ENCODE results near the gene CRYBA4.
A peak's percentile ranks its signal among the peaks of the same experiment; 100 is the strongest.

The CRYBA4 gene

GRCh38 chr22:26624803-26625202, 3.0 kb downstream of the CRYBA4 start:
- DNase-seq (ENCODE audit: low read depth), result no peak

GRCh38 chr22:26629988-26630761, 8.4 kb downstream of the CRYBA4 start:
- no peak for DNase-seq (ENCODE audit: low read depth)

GRCh38 chr22:26631282-26631681, 9.5 kb downstream of the CRYBA4 start:
- DNase-seq (ENCODE audit: low read depth), result no peak

GRCh38 chr22:26632422-26633155, 10.8 kb downstream of the CRYBA4 start:
- DNase-seq (ENCODE audit: low read depth), result no peak

GRCh38 chr22:26634189-26634588, 12.4 kb downstream of the CRYBA4 start:
- DNase-seq (ENCODE audit: low read depth), result no peak

GRCh38 chr22:26635117-26635516, 13.4 kb downstream of the CRYBA4 start:
- DNase-seq (ENCODE audit: low read depth), result no peak

GRCh38 chr22:26636296-26636695, 14.5 kb downstream of the CRYBA4 start:
- DNase-seq (ENCODE audit: low read depth), result no peak

GRCh38 chr22:26642465-26643417, 21.0 kb downstream of the CRYBA4 start:
- no peak for DNase-seq (ENCODE audit: low read depth)

GRCh38 chr22:26643418-26644100, 21.8 kb downstream of the CRYBA4 start:
- no peak for DNase-seq (ENCODE audit: low read depth)

- peak; percentile 50 for DNase-seq (ENCODE audit: low read depth)
These were observed 24.4 kb downstream of the CRYBA4 start for GRCh38 chr22:26646158-26646557.

GRCh38 chr22:26648011-26648497, 26.3 kb downstream of the CRYBA4 start:
- no peak for DNase-seq (ENCODE audit: low read depth)

- DNase-seq (ENCODE audit: low read depth), result no peak
These were observed 27.0 kb downstream of the CRYBA4 start for GRCh38 chr22:26648528-26649388.

GRCh38 chr22:26650722-26651421, 29.1 kb downstream of the CRYBA4 start:
- no peak for DNase-seq (ENCODE audit: low read depth)

GRCh38 chr22:26651815-26652214, 30.1 kb downstream of the CRYBA4 start:
- DNase-seq (ENCODE audit: low read depth), result no peak

- DNase-seq (ENCODE audit: low read depth), result peak; percentile 48
These were observed 35.4 kb downstream of the CRYBA4 start, which contains the start of gene MIAT for GRCh38 chr22:26656891-26657851. MIAT (plus strand) TSS chr22:26657588.

GRCh38 chr22:26658161-26658560, 36.4 kb downstream of the CRYBA4 start:
- DNase-seq (ENCODE audit: low read depth), result no peak

GRCh38 chr22:26658671-26659478, 37.1 kb downstream of the CRYBA4 start:
- peak; percentile 96 for DNase-seq (ENCODE audit: low read depth)

GRCh38 chr22:26660356-26660755, 38.6 kb downstream of the CRYBA4 start:
- no peak for DNase-seq (ENCODE audit: low read depth)
